NCI-H2227 (cell line): Measurements from ENCODE around the gene PRKCA.

ENCODE experiments used
- DNase-seq: peaks from one replicate; lab custom pipeline; 2025; ENCODE audit not compliant: unreplicated experiment; lab: John Stamatoyannopoulos, UW

Gene PRKCA

DNA sequence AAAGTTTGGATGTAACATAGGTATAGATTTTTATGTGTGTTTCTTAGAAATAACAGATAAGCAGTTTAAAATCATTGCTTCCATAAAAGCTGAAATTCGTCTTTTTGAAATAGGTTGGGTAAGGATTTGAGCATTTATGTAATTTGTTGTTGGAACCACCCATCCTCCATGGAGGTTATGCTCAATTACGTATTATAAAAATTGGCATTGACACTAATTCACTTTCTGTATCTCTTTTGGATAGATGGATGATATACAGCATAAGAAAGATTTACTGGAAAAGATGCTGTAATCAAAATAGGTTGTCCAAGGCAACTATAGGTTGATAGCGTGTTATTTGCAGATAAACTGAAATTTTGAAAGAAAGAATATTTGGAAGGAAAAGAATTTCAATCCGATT, 105.5 kb downstream of the PRKCA start:
- no peak for DNase-seq

DNA sequence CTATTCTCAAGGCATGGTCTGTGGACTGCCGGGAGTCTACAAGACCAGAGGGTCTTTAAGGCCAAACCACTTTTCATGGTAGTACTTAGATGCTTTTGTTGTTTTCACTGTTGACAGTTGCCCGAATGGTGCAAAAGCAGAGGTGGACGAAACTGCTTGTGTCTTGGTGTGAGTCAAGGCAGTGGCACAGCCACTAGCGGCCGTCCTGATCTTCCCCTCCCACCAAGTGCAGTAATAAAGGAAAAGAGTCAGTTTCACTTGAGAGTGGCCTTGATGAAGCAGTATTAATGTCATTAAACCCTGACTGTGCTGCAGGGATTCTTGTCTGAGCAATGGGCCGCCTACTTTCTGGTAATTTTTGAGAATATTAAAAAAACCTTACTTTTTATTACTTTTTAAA, 109.1 kb downstream of the PRKCA start:
- DNase-seq: no peak

DNA sequence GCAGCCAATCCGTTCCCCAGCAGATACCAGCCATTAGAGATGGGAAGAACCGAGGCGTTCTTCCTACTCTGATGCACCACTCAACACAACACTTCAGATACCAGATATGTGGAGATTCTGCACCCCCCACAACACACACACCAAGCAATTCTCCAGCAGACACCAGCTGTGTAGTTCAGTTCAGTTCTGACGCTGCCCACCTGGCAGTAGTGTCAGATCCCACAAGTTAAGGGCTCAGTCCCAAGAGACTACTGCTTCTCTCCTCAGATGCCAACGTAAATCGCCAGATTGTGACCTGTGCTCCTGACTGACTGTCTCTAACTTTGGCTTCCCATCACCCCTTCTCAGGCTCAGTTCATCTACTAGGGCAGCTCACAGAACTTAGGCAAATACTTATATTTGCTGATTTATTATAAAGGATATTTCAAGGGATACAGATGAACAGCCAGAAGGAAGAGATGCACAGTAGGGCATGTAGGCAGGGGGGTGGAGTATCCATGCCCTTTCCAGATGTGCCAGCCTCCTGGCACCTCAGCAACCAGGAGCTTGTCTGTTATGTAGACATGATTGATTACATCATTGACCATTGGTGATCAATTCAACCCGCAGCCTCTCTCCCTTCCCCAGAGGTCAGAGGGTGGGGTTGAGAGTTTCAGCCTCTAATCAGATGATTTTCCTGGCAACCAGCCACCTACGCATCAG, 110.6 kb downstream of the PRKCA start:
- no peak for DNase-seq

DNA sequence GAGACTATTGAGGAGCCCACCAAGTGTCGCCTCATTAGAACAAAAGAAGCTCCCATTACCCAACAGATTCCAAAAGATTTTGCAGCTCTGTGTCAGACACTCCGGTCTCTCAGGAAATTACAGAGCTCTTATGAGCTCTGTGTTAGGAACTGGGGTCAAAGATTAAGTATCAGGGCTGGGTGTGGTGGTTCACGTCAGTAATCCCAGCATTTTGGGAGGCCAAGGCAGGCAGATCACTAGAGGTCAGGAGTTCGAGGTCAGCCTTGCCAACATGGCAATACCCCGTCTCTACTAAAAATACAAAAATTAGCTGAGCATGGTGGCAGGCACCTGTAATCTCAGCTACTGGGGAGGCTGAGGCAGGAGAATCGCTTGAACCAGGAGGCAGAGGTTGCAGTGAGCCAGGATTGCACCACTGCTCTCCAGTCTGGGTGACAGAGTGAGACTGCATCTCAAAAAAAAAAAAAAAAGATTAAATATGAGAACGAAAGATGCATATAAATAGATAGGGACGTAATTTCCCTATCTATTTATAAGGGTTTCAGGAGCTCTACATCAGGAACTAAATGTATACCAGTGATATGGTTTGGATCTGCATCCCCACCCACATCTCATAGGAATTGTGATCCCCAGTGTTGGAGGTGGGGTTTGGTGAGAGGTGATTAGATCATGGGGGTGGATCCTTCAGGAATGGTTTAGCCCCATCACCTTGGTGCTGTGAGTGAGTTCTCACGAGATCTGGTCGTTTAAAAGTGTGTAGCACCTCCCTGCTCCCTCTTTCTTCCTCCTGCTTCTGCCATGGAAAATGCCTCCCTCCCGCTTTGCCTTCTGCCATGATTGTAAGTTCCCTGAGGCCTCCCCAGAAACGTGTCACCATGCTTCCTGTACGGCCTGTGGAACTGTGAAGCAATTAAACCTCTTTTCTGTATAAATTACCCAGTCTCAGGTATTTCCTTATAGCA, 111.4 kb downstream of the PRKCA start:
- DNase-seq: no peak

DNA sequence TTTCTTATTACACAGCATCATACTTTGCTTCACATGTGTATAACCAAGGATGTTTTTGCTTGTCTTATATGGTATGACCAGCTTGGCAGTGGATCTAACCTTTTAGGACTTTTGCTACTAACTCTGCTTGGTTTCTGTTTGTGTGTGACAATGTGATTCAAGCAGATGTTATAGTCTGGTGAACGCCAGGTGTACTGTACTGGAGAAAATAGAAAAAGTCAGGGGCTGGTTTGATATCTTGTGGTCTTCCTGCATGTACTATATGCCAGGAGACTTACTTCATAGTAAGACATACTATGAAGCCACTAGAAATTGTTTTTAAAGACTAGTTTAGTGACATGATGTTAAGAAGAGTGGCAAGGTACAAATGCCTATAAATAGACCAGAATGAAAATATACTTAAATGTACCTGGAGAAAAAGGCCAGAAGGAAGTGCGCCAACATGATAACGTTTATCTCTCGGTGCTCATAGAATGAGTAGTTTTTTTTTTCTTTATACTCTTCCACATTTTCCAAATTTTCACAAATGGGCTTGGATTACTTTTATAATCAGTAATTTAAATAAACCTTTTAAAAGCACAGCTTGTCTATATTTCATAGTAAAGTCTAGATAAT, 112.3 kb downstream of the PRKCA start:
- DNase-seq: no peak

DNA sequence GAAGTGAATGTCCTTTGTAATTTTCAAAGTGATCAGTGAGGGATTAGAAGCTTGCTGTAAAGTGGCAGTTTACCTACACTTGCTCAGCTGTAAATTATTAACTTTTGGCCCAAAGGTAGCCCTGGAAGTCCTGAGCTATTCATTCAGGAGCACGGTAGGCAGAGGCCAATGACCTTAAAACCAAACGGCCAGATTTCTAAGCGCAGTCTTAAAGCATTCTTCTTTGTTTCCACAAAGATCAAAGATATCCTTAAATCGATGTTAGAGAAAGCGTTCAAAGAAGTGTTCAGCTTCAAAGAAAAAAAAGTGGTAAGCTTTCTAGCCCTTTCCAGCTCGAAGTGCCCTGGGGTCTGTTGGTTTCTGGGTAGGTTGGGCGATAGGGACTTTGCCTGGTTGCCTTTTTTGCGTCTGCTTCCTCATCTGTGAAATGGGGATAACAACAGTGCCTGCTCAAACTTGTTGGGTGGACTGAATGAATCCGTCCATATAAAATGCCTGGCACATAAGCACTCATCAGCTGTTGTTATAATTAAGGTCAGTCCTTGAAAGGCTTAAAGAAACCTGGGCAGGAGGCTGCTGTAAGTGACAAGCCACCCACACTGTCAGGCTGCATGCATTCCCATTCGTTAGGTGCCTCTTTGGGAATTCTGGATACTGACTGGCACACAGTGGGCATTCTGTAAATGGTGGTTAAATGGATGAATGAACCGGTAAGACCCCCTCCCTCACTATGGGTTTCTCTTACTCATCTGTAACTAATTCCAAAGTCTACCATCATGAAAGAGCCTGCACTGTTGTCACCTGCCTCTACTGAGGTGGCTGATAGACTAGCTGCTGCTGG, 113.2 kb downstream of the PRKCA start:
- DNase-seq: no peak

DNA sequence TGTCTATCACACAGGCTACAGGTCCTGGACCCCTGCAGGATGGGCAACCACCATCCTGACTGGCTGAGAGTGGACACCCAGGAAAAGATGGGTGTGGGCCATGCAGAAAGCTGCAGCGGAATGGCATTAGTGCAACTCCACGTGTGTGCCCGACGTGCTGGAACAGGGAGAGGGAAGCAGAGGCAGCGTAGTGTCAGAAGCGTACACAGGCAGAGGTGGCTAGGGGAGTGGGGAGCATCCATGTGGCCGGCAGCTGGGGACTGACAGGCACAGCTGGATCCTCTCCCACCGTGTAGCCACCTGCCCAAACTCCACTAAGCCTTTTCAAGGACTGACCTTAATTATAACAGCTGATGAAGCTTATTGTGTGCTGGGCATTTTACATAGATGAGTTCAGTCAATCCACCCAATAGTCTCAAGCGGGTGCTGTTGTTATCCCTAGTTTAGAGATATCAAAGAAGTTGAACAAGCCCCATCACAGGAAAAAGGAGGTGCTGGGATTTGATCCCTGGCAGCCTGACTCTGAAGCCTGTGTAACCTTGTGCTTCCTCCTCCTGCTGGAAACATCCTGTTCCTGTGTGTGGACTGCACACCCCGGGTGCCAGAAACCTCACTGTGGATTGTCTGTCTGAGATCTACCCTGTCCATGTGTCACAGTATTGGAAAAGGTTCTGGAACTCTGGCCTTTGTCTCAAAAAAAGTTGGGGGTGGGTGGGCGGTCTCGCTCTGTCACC, 114.0 kb downstream of the PRKCA start:
- DNase-seq: no peak

DNA sequence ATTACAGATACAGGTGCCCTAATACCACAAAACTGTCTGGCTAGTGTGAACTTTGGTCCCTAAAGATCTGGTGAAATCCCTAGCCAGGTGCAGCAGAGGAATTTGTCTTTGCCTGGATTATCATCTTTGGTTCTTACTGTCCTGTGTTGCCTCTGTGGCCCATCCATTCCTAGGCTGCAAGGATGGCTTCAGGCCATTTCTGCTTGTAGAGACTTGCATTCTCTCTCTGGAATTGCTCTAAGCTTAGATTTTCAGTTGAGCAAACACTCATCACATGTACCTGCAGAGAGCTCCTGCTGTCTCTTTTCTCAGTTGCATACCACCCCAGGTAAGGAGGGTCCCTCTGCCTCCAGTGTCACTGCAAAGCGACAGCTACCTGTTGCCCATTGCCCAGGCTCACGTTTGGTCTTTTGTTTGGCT, 114.9 kb downstream of the PRKCA start:
- DNase-seq: no peak

DNA sequence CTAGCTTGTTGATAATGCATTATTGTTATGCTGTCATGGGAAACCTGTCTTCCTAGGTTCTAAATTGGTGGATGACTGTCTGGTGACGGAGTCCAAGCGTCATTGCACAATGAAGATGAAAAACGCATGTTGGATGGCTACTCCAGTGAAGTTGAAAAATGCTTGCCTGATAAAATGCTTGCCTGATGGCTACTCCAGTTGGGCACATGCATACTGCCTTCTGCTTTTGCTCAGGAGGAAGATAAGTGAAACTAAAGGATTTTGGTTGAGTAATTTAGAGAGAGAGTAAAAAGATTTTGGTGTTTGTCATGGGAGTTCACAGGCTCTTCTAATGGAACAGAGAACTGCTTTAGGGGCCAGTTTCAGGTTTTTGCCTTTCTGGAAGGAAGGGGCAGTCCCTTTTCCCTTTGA, 118.6 kb downstream of the PRKCA start:
- no peak for DNase-seq

DNA sequence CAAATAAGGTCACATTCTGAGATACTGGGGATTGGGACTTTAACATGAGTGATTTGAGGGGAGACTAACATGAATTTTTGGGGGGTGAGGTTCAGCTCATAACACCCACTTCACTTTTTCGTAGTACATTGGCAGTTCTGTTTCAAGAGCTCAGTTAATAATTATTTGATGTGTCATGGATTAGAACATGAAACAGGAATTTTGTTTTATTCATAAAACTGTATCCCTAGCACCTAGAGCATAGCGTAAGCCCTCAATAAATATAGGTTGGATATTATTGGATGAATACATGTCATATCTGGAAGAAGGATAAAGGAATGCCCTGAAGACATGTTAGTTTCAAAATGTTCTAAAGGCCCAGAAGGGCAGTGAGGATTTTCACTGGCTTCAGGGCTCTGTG, 119.8 kb downstream of the PRKCA start:
- no peak for DNase-seq

DNA sequence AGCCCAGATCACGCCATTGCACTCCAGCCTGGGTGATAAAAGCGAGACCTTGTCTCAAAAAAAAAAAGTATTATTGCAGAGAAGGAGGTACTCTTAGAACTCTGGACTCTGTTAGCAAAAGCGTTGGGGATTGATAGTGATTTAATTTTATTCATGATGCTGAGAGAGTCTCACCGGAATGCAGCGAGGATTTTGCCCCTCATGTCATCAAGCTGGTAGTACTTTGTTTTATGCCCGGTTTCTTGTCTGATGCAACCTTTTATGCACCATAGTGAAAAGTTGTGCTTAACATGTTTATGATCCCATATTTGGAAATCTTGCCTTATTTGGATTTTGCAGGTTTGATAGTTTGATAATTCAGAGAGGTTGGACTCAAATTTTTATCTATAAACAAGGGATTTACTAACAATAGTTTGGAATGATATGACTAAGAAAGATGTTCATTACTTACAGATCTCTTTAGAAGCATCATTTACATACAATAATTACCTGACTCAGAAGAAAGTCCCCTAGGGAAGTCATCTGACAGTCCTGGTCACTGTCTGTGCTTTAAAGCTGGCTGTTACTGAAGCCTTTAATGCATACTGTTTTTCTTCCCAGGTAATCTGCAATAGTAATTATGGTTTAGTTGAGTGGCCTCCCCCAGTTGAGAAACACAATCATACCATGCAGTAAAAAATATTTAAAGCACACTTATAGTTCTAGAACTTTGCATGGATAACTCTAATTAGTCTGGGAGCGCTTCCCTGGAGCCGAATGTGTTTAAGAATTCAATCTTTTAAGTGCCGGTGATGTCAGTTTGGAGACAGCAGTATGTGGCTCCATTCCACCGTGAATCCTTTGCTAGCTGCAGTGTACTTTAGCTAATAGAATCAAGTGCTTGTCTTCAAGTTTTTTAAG, 120.9 kb downstream of the PRKCA start:
- DNase-seq: peak; percentile 10

DNA sequence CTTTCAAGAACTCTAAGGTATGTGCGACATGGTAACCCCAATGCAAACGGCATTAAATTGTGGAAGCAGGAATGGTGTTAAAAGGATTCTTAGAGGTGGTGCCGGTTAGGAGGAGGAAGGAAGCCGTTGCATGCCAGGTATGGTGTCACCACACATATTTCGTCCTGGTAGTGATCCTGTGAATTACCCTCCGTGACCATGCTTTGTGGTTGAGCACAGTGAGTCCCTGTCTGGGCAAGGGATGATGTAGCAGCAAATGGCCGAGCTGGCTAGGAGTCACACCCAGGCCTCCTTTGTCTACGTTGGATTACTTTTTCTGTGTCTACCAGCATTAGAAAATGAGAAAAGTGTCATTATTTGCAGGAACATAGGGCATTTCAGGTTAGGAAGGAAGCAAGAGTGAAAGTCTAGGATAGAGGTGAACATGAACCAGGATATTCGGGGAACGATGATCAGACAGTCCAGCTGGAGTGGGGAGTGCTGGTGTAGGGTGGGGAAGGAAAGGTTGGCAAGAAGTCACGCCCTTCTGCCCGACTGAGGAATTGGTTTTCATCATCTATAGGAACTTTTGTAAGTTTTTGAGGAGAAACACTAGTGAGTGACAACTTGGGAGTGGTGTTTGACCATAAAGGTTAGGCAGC, 123.5 kb downstream of the PRKCA start:
- no peak for DNase-seq

DNA sequence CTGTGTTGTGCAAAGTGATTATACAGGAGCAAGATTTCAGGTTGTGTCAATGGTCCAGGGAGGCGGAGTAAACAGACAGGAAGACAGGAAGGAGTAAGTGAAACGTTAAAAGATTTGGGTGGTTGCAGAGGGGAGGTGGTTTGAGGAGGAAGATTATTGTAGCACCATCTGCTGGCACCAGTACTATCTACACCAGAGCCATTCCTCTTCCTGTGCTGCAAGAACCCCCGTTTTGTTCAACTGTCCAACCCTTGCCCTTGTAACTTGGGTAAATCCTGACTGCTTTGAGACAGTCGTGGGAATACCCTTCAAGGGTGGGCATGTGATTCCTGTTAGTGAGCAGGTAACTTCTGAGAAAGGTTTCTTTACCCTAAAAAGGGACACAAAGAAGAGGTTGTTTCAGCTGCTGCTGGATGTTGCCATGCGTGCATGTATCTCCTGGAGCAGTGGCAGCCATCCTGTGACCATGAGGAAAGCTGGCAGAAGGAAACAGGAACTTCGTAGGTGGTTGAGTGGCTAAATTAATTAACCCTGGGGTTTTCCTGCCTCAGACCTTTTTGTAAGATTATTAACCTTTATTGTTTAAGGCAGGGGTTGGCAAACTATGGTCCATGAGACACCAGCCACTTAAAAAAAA, 124.1 kb downstream of the PRKCA start:
- no peak for DNase-seq

DNA sequence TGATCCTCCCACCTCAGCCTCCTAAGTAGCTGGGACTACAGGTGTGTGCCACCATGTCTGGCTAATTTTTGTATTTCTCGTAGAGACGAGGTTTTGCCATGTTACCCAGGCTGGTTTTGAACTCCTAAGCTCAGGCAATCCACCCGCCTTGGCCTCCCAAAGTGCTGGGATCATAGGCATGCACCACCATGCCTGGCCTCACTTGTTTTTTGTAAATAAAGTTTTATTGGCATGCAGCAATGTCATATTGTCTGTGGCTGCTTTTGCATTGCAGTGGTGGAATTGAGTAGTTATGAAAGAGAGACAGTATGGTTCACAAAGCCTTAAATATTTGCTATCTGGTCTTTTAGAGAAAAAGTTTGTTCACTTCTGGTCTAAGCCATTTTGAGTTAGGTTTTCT, 124.7 kb downstream of the PRKCA start:
- no peak for DNase-seq

DNA sequence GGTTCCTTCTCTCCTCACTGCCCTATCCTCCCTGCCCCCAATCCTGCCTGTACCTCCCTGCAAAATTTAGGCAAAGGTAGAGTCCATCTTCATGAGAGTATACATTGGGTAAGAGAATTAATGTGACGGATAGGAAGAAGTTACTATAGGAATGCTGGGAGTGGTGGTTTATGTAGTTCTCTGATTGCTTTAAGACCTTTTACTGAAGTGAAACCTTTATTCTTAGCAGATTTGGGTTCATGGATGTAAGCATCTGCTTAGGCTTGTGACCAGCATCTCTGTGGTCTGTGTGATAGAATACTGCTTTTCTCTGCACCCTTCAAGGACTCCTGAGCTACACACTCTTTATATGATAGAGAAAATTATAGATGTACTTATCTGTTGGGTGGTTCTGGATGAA, 127.3 kb downstream of the PRKCA start:
- no peak for DNase-seq

DNA sequence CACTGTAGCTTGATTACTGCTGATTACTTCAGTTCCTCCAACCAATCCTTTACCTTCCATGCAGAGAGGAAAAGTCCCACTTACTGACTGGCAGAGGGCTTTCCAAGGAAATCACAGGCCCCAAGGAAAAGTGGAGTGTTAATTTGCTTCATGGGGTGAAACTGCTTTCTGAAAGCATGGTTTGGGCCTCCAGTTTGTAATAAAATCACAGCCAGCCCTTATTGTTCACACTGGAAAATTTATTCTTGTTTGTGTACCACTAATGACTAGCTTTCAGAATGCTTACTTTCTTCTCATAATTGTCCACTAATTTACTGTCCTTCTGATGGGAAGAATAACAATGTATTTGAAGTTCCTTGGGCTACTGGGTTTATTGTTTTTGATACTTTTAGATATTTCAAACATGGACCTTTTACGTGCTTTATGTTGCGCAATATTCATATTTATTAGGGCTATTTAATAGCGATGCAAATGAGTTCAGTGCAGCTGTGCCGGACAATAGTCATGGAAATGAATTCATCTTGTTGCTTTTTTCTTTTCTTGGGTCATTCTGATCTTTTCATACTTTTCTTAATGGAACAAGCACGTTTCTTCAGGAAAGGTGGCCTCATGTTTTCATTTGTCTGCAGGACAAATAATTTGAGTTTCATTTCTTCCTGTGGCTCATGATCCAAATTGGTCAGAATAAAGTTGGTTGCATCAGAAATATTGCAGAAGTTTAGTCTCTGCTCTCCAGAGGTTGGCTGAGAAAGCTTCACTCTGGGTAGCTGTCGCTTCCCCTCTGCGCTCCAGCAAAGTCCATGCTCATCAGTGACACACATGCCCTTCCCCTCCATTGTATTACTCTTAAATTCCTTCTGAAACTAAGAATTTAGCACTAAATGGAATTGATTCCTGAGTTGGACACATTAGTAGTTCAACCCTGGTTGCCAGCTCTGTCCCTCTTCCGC, 128.7 kb downstream of the PRKCA start:
- DNase-seq: no peak

DNA sequence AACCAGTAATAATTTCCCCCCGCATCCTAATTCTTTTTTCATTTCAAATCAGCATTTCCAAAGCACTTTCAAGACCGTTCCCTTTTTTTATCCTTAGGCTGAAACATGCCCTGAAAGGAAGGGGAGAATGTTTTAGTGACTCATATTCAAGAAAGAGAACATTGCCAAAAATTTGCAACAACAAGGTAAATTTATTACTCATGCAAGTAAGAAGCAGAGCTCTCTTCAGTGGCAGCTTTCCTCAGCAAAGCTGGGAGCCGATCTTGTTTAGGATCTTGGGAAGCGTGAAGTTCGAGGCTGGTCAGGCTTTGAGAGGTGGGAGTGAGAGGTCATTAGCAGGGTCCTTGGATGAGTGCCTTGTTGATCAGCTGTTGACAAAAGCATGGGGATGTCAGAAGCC, 129.5 kb downstream of the PRKCA start:
- DNase-seq: no peak
